ENCODE results near the gene PRKCI.

The PRKCI gene

DNA sequence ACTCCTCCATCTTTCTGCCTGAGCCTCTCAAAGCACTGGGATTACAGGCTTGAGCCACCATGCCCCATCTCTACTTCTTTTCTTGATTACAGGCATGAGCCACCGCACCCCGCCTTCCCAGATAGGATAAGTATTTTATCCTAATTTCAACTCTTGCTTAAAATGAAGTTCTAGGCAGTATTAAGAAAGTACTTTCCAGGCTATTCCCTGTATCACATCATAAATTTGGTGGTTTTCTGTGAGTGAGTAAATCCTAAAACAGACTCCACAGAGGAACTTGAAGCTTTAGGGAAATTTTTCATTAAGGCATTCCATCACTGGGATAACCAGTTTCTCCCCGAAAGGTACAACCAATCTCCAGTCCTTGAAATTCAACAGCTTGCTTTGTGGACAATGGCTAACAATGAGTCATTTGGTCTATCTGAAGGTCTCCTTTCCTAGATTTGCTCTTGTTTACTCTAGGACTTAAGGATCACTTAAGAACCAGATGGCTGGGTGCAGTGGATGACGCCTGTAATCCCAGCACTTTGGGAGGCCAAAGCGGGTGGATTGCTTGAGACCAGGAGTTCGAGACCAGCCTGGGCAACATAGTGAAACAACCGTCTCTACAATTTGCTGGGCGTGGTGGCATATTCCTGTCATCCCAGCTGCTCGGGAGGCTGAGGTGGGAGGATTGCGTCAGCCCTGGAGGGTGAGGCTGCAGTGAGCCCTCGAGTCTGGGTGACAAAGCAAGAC is 85.6 kb downstream of the PRKCI start:
- TF ChIP-seq, protein P1, sequence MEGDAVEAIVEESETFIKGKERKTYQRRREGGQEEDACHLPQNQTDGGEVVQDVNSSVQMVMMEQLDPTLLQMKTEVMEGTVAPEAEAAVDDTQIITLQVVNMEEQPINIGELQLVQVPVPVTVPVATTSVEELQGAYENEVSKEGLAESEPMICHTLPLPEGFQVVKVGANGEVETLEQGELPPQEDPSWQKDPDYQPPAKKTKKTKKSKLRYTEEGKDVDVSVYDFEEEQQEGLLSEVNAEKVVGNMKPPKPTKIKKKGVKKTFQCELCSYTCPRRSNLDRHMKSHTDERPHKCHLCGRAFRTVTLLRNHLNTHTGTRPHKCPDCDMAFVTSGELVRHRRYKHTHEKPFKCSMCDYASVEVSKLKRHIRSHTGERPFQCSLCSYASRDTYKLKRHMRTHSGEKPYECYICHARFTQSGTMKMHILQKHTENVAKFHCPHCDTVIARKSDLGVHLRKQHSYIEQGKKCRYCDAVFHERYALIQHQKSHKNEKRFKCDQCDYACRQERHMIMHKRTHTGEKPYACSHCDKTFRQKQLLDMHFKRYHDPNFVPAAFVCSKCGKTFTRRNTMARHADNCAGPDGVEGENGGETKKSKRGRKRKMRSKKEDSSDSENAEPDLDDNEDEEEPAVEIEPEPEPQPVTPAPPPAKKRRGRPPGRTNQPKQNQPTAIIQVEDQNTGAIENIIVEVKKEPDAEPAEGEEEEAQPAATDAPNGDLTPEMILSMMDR (conservative IDR thresholded peaks at IDR 0.05; ENCODE audit: low read depth, low read length) = no peak
- DNase-seq (ENCODE audit: low read depth) = no peak
- no peak overlapping the region for H3K4me3 ChIP-seq (ENCODE audit: low read depth, low read length)

DNA sequence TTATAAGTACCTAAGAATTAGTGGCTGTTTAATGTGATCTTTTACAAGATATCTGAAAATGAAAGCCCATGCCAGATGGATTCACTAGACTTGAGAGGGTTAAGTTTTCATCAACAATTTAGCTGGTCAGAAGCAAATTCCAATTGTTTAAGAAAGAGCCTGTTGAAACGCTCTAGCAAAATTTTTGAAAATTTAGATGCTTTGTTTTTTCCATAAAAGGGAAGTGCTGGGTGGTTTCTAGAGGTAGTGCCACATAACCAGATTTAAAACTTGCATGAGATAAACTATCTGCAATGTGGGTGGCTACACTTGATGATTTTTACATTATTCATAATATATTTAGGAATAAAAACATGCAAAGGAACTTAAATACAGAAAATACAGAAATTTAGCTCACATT is 86.8 kb downstream of the PRKCI start:
- DNase-seq (ENCODE audit: low read depth) = no peak
- TF ChIP-seq, protein P1 (conservative IDR thresholded peaks at IDR 0.05; ENCODE audit: low read depth, low read length) = no peak
- no peak overlapping the region for H3K4me3 ChIP-seq (ENCODE audit: low read depth, low read length)

DNA sequence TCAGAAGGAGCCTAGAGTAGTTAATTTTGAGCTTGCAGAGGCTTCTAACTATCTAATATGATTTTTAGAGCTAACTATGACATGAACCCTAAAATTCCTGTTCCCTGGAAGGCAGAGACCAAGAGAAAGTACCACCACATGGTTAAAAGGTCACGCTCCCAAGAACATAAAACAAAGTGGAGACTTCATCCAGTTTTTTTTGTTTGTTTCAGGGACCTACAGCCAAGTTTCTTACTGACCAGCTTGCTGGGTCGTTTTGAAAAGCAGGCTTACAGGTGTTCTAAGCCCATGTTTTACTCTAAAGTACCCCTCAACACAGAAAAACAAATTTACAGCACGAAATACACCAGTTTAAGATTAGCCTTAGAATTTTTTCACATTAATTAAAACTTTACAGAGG is 95.7 kb downstream of the PRKCI start:
- TF ChIP-seq, protein P1 (conservative IDR thresholded peaks at IDR 0.05; ENCODE audit: low read depth, low read length) = no peak
- no peak for DNase-seq (ENCODE audit: low read depth)
- H3K4me3 ChIP-seq (ENCODE audit: low read depth, low read length) = no peak overlapping the region

DNA sequence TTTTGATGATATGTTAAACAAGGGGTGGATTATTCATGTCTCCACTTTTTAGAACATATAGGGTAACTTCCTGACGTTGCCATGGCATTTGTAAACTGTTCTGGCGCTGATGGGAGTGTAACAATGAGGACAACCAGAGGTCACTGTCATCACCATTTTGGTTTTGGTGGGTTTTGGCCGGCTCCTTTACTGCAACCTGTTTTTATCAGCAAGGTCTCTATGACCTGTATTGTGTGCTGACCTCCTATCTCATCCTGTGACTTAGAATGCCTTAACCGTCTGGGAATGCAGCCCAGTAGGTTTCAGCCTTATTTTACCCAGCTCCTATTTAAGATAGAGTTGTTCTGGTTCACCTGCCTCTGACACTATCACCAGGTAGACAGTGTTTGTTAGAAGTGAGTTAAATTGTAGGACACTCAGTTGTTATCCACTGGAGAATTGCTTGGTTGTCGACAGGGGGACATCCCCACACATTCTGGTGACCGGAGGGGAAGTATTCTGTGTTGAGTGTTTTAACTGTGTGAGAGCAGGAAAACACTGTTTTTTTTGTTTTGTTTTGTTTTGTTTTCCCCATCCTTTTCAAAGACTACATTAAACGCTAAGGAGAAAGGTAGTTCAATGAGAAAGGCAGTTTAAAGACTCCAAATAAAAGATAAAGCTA is 98.4 kb downstream of the PRKCI start:
- peak; percentile 31 for DNase-seq (ENCODE audit: low read depth)
- TF ChIP-seq, protein P1 (conservative IDR thresholded peaks at IDR 0.05; ENCODE audit: low read depth, low read length) = no peak
- no peak overlapping the region for H3K4me3 ChIP-seq (ENCODE audit: low read depth, low read length)

DNA sequence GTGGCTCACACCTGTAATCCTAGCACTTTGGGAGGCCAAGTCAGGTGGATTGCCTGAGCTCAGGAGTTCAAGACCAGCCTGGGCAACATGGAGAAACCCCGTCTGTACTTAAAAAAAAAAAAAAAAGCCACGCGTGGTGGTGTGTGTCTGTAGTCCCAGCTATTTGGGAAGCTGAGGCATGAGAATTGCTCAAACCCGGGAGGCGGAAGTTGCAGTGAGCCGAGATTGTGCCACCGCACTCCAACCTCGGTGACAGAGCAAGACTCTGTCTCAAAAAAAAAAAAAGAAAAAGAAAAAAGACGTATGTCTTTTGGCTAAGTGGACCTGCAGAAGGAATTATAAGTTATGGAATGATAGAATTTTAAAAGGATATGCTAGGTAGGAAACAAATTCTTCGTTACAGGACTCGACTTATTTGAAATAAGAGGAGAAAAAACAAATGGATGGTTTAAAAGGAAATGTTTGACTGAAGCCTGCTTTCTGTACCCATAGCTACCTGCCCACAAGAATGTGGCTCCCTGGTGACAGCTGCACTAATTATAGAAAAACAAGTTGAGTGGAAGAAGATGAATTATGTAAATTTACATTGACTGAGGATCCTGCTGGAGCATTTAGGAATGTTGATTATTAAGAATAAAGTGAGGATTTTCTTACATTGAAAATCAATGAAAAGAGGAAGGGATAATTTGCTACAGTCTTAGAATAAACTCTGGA is 99.3 kb downstream of the PRKCI start:
- TF ChIP-seq, protein P1 (conservative IDR thresholded peaks at IDR 0.05; ENCODE audit: low read depth, low read length) = no peak
- DNase-seq (ENCODE audit: low read depth) = peak; percentile 53
- no peak overlapping the region for H3K4me3 ChIP-seq (ENCODE audit: low read depth, low read length)

DNA sequence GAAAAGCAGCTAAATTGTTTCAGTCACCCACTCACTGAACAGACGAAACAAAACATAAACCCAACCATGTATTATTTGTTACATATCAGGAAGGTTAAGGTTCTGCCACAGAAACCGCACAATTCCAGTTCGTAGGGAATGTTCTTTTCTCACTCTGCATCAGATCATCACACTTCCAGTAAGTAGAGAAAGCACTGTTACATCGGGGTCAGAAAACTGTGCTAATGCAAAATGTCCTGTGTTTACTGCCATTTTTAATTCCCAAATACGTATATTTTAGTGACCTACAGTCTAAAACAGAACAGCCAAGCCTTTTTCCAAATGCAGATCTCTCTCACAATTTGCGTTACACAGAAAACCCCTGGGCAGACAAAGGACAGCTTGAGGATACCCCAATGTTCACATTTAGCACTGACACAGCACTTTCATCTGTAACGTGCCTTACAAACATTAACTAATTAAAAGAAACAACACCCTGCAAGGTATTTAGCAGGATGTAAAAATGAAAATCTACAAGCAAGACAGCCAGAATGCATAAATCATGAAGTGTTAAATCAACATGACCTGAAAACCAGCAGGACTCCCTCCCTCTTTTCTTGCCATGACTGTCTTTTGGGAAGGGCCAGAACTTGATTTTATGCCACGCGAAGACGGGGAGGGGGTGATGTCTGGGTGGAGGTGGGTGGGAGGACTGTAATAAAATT is 100.5 kb downstream of the PRKCI start:
- DNase-seq (ENCODE audit: low read depth) = peak; percentile 84
- TF ChIP-seq, protein P1 (conservative IDR thresholded peaks at IDR 0.05; ENCODE audit: low read depth, low read length) = no peak
- no peak overlapping the region for H3K4me3 ChIP-seq (ENCODE audit: low read depth, low read length)

Measured in choroid plexus epithelial cell (primary cell).